SK-N-SH (cell line): Measurements from ENCODE around the gene PPP1R11. TPM values are rescaled to one million over a fixed set of nuclear protein-coding genes. Genes with fewer than 3 reads are reported as not detected.

ENCODE experiments used
- CTCF ChIA-PET: fragments of 300-600, 350-600 bp; formaldehyde crosslinking; extraction: SDS; loops from one replicate; lab custom pipeline; 2021; lab: Yijun Ruan, JAX
- POLR2A ChIA-PET: fragments of 350-600 bp; sonication (Branson Sonifier 250); formaldehyde crosslinking; extraction: SDS; loops from one replicate; lab custom pipeline; 2020; ENCODE audit warnings: antibody characterized with exemption, inconsistent platforms; lab: Yijun Ruan, JAX
- DNase-seq: peaks from one replicate; pipeline ENCODE4 v3.0.0; 2012
- H2AFZ ChIP-seq: fragments of 200-600 bp; sonication (generic); 2 replicates; pipeline ENCODE4 v1.8.1; 2016; ENCODE audit warnings: antibody characterized with exemption, mild to moderate bottlenecking, low read depth
- H3F3A ChIP-seq: fragments of 200-600 bp; sonication (generic); replicated peaks from 2 replicates; pipeline ENCODE3; 2016; ENCODE audit warnings: antibody characterized with exemption, mild to moderate bottlenecking; ENCODE audit not compliant: insufficient read depth
- H3K27ac ChIP-seq, 2 experiments: fragments of 200-500 bp in 1 of 2; fragments of 200-600 bp in 1 of 2; sonication (Bioruptor generic) in 1 of 2; sonication (generic), shearing (Covaris generic) in 1 of 2; 2 replicates each; pipeline versions ENCODE4 v1.5.1 to v1.6.1; 2014 to 2016; ENCODE audit warnings: low read depth in 2 of 2, inconsistent platforms in 1 of 2, low read length in 1 of 2, mild to moderate bottlenecking in 1 of 2, mixed read lengths in 1 of 2
- H3K27me3 ChIP-seq: fragments of 200-600 bp; sonication (generic), shearing (Covaris generic); 2 replicates; pipeline ENCODE4 v1.6.1; 2016; ENCODE audit warnings: mixed run types; ENCODE audit not compliant: insufficient read depth
- H3K36me3 ChIP-seq, 2 experiments: fragments of 200-500 bp in 1 of 2; fragments of 200-600 bp in 1 of 2; sonication (Bioruptor generic) in 1 of 2; sonication (generic) in 1 of 2; replicated peaks in 1 of 2; 2 replicates each; pipeline versions ENCODE3 to v1.5.1; 2014 to 2016; ENCODE audit warnings: low read length in 1 of 2, mild to moderate bottlenecking in 1 of 2; ENCODE audit not compliant: insufficient read depth in 2 of 2, control insufficient read depth in 1 of 2
- H3K4me1 ChIP-seq, 2 experiments: fragments of 200-500 bp in 1 of 2; fragments of 200-600 bp in 1 of 2; sonication (Bioruptor generic) in 1 of 2; sonication (generic), shearing (Covaris generic) in 1 of 2; 2 replicates each; pipeline versions ENCODE4 v1.5.1 to v1.6.1; 2014 to 2016; ENCODE audit warnings: low read depth in 1 of 2, low read length in 1 of 2, mixed run types in 1 of 2; ENCODE audit not compliant: insufficient read depth in 2 of 2, control insufficient read depth in 1 of 2
- H3K4me2 ChIP-seq: fragments of 200-600 bp; sonication (generic), shearing (Covaris generic); 2 replicates; pipeline ENCODE4 v1.6.1; 2017; ENCODE audit warnings: mixed run types
- H3K4me3 ChIP-seq, 2 experiments: fragments of 200-500 bp in 1 of 2; fragments of 200-600 bp in 1 of 2; sonication (Bioruptor generic) in 1 of 2; sonication (generic), shearing (Covaris generic) in 1 of 2; 2 replicates each; pipeline versions ENCODE4 v1.5.1 to v1.8.1; 2014 to 2016; ENCODE audit warnings: low read depth in 2 of 2, inconsistent platforms in 1 of 2, low read length in 1 of 2, mild to moderate bottlenecking in 1 of 2, mixed read lengths in 1 of 2, moderate library complexity in 1 of 2
- H3K79me2 ChIP-seq: fragments of 200-600 bp; sonication (generic); 2 replicates; pipeline ENCODE4 v1.8.1; 2017; ENCODE audit warnings: mild to moderate bottlenecking; ENCODE audit not compliant: insufficient read depth
- H3K9ac ChIP-seq: fragments of 200-600 bp; sonication (generic); 2 replicates; pipeline ENCODE4 v1.6.1; 2017; ENCODE audit warnings: mixed run types
- H3K9me2 ChIP-seq: fragments of 200-600 bp; sonication (generic); 2 replicates; pipeline ENCODE4 v1.6.1; 2017; ENCODE audit warnings: mixed run types
- H3K9me3 ChIP-seq: fragments of 200-600 bp; sonication (generic); 2 replicates; pipeline ENCODE4 v1.6.1; 2017; ENCODE audit warnings: mixed run types, mild to moderate bottlenecking, moderate library complexity
- H4K20me1 ChIP-seq: fragments of 200-600 bp; sonication (generic); 2 replicates; pipeline ENCODE4 v1.6.1; 2017; ENCODE audit warnings: mild to moderate bottlenecking, mixed run types; ENCODE audit not compliant: insufficient read depth
- CHD2 ChIP-seq: fragments of 150-350 bp; IDR thresholded peaks from 2 replicates; pipeline ENCODE4 v1.6.1; 2018; ENCODE audit warnings: low read length; ENCODE audit not compliant: partially characterized antibody
- EP300 ChIP-seq, 2 experiments: IDR thresholded peaks; 2 replicates each; pipeline versions ENCODE4 v1.4.0 to v1.6.1; 2012; ENCODE audit warnings: borderline replicate concordance in 1 of 2, low read depth in 1 of 2, low read length in 1 of 2
- EZH2phosphoT487 ChIP-seq: fragments of 200-600 bp; sonication (generic); IDR thresholded peaks from 2 replicates; pipeline ENCODE4 v1.6.1; 2017; ENCODE audit warnings: low read depth, mixed run types, mild to moderate bottlenecking, antibody characterized with exemption, moderate library complexity, borderline replicate concordance
- FOSL2 ChIP-seq: IDR thresholded peaks from 2 replicates; pipeline ENCODE4 v1.4.0; 2012; ENCODE audit warnings: low read depth, mild to moderate bottlenecking, moderate library complexity, borderline replicate concordance
- FOXJ3 ChIP-seq: sonication (generic); formaldehyde crosslinking; IDR thresholded peaks from 2 replicates; pipeline ENCODE4 v1.5.1; 2020; ENCODE audit warnings: mild to moderate bottlenecking, missing genetic modification reagents
- FOXM1 ChIP-seq: IDR thresholded peaks from 2 replicates; pipeline ENCODE4 v1.4.0; 2012; ENCODE audit warnings: low read depth, mild to moderate bottlenecking
- GABPA ChIP-seq: IDR thresholded peaks from 2 replicates; pipeline ENCODE4 v1.4.0; 2012; ENCODE audit warnings: low read depth, mild to moderate bottlenecking
- GATA2 ChIP-seq: sonication (generic); formaldehyde crosslinking; IDR thresholded peaks from 2 replicates; pipeline ENCODE4 v1.5.0; 2020; ENCODE audit warnings: mild to moderate bottlenecking, missing genetic modification reagents
- JUND ChIP-seq: IDR thresholded peaks from 2 replicates; pipeline ENCODE4 v1.4.0; 2012
- MEF2A ChIP-seq: IDR thresholded peaks from 2 replicates; pipeline ENCODE4 v1.4.0; 2012; ENCODE audit warnings: low read depth, borderline replicate concordance
- NFIC ChIP-seq: IDR thresholded peaks from 2 replicates; pipeline ENCODE4 v1.4.0; 2012; ENCODE audit warnings: borderline replicate concordance
- NRF1 ChIP-seq: IDR thresholded peaks from 2 replicates; pipeline ENCODE4 v1.6.1; 2012; ENCODE audit warnings: low read depth, mild to moderate bottlenecking, low read length
- RAD21 ChIP-seq: IDR thresholded peaks from 2 replicates; pipeline ENCODE4 v1.6.1; 2012; ENCODE audit warnings: mild to moderate bottlenecking, low read length
- RCOR1 ChIP-seq: fragments of 150-350 bp; IDR thresholded peaks from 2 replicates; pipeline ENCODE4 v1.6.1; 2017; ENCODE audit warnings: antibody characterized with exemption, low read length
- RXRA ChIP-seq: IDR thresholded peaks from 2 replicates; pipeline ENCODE4 v1.4.0; 2012; ENCODE audit warnings: low read depth, mild to moderate bottlenecking, borderline replicate concordance
- SMC3 ChIP-seq: IDR thresholded peaks from 2 replicates; pipeline ENCODE4 v1.6.1; 2012; ENCODE audit warnings: low read depth, low read length, improper control_type of control experiment
- TAF1 ChIP-seq: IDR thresholded peaks from 2 replicates; pipeline ENCODE4 v1.6.1; 2012; ENCODE audit warnings: low read depth, mild to moderate bottlenecking, low read length, moderate library complexity, borderline replicate concordance
- TCF12 ChIP-seq: IDR thresholded peaks from 2 replicates; pipeline ENCODE4 v1.4.0; 2012
- YY1 ChIP-seq: IDR thresholded peaks from 2 replicates; pipeline ENCODE4 v1.4.0; 2012; ENCODE audit warnings: low read depth, mild to moderate bottlenecking
- WGBS: methylation state at CpG from one replicate; pipeline ENCODE4 v1.1.6; 2017; ENCODE audit warnings: low lambda C conversion rate; 5-methylcytosine and 5-hydroxymethylcytosine counted together
- polyA plus RNA-seq, 3 experiments: library from polyadenylated mRNA; depleted of rRNA; stranded (reverse); fragments of >200 nt; gene quantifications; 2 replicates each; pipeline ENCODE4 v1.2.3, GENCODE V29; 2012
- TF ChIP-seq, protein P1 (sequence below): fragments of 200-600 bp; sonication (generic); IDR thresholded peaks from 2 replicates; pipeline ENCODE4 v1.6.1; 2017; ENCODE audit warnings: antibody characterized with exemption, mild to moderate bottlenecking, moderate library complexity
- TF ChIP-seq, protein P2 (sequence below): IDR thresholded peaks from 2 replicates; pipeline ENCODE4 v1.4.0; 2012; ENCODE audit warnings: low read depth
- TF ChIP-seq, protein P3 (sequence below): fragments of 150-350 bp; IDR thresholded peaks from 2 replicates; pipeline ENCODE4 v1.6.1; 2016; ENCODE audit warnings: mild to moderate bottlenecking, low read depth, low read length
- TF ChIP-seq, protein P4 (sequence below): IDR thresholded peaks from 2 replicates; pipeline ENCODE4 v1.4.0; 2012; ENCODE audit warnings: low read depth, borderline replicate concordance
- TF ChIP-seq, protein P5 (sequence below): IDR thresholded peaks from 2 replicates; pipeline ENCODE4 v1.6.1; 2012; ENCODE audit warnings: mild to moderate bottlenecking, low read depth, low read length, moderate library complexity

Gene PPP1R11, protein sequence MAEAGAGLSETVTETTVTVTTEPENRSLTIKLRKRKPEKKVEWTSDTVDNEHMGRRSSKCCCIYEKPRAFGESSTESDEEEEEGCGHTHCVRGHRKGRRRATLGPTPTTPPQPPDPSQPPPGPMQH
- 46.8 and 52.8 TPM in 2 replicates for polyA plus RNA-seq (2012; rRNA removed)
- polyA plus RNA-seq (2012; cell fraction: cytosol; rRNA removed), result 48.0 and 48.5 TPM in 2 replicates
- 26.3 and 37.4 TPM in 2 replicates for polyA plus RNA-seq (2012; cell fraction: nucleus; rRNA removed)

DNA sequence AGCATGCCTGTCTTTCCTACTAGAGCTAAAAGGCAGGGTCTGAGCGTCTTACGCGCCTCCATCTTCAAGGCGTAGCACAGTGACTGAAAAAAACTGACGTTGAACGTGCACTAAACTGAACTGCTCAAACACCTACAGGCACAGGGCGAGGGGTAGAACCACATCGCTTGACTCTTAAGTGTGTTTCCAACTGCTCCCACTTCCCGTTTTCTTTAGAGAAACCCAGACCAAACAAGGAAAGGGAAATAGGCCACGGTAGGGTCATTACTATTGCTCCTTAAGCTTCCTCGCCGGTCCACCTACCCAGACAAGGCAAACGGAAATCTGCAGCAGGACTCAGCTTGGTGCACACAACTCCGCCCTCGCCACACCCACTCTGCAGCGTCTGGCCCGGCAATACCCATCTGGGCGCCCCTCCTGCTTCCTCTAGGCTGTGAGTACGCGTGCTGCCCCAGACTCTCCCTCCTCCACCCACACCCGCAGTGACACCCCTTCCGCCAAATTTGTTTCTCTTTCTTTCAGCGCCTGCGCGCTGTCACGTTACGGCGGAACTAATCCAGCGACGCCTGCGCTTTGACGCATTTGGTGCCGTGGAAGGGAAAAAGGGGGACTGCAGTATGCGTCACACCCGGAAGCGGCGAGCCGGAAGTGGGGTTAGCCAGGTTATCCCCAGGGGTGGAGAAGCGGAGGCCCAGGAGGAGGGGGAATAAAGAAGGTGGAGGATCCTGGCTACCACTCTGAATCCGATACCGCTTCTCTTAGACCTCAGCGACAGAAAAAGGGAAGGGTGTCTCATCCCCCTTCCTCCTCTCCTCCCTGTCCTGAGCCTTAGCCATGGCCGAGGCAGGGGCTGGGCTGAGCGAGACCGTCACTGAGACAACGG lies at the start of gene PPP1R11:
PPP1R11 (plus strand) TSS at position 622 of the 883 bp plus-strand sequence; CDS start at position 835, 213 bp downstream.
- peak; percentile 91 for DNase-seq
- Histone ChIP-seq H3K27ac (peak within 1 kb of the TSS; percentile 84 to 97), H3K27me3 (no peaks in the 10 kb centered on the region), H4K20me1 (no peaks in the 10 kb centered on the region), H3K4me1 (peaks cover 0 to 19% of the 10 kb centered on the region in 2 experiments; a peak in 2 of 4 replicates), H3K9ac (peak within 1 kb of the TSS; percentile 69), H2AFZ (peak within 1 kb of the TSS; percentile 90), H3K9me2 (no peaks in the 10 kb centered on the region), H3F3A (peaks cover 6% of the 10 kb centered on the region), H3K4me3 (peak within 1 kb of the TSS; percentile 74 to 80), H3K9me3 (no peaks in the 10 kb centered on the region), H3K79me2 (peaks cover 33% of the 10 kb centered on the region), H3K4me2 (peak within 1 kb of the TSS; percentile 86), H3K36me3 (peaks cover 11 to 36% of the 10 kb centered on the region in 2 experiments)
- WGBS, result under 1% methylated on average over 45 of the region's 46 CpGs
- ChIA-PET POLR2A (interaction anchor here (1.0 to 1.3 kb wide), 4 partner anchors 8 to 36 kb away, joined by 3 to 6 read pairs (median 4); no protein-coding TSS in a partner anchor), CTCF (interaction anchor here (1.6 kb wide), 1 partner anchor 64 kb away, joined by 6 read pairs; no protein-coding TSS in a partner anchor)
- TF ChIP-seq JUND (peak; percentile 37), FOXM1 (no peak), RXRA (no peak), EZH2phosphoT487 (no peak), GATA2 (CRISPR knock-in tag) (no peak), NFIC (no peak; the same call in 1 of the 2 replicates), EP300 (IDR thresholded peaks at IDR 0.05; ENCODE audit: borderline replicate concordance in 1 of 2, low read depth in 1 of 2, low read length in 1 of 2) (no peak), FOSL2 (peak; percentile 58; the same call in 1 of the 2 replicates), TAF1 (peak; percentile 86), RAD21 (no peak), RCOR1 (no peak), YY1 (0 out of 2 replicates have a peak, but pooled peaks have one; percentile 52), CHD2 (peak; percentile 26), MEF2A (no peak), GABPA (peak; percentile 96), TCF12 (peak; percentile 45; the same call in 1 of the 2 replicates), FOXJ3 (CRISPR knock-in tag) (no peak), NRF1 (peak; percentile 94), SMC3 (0 out of 2 replicates have a peak, but pooled peaks have one; percentile 6)
- TF ChIP-seq, protein P1, sequence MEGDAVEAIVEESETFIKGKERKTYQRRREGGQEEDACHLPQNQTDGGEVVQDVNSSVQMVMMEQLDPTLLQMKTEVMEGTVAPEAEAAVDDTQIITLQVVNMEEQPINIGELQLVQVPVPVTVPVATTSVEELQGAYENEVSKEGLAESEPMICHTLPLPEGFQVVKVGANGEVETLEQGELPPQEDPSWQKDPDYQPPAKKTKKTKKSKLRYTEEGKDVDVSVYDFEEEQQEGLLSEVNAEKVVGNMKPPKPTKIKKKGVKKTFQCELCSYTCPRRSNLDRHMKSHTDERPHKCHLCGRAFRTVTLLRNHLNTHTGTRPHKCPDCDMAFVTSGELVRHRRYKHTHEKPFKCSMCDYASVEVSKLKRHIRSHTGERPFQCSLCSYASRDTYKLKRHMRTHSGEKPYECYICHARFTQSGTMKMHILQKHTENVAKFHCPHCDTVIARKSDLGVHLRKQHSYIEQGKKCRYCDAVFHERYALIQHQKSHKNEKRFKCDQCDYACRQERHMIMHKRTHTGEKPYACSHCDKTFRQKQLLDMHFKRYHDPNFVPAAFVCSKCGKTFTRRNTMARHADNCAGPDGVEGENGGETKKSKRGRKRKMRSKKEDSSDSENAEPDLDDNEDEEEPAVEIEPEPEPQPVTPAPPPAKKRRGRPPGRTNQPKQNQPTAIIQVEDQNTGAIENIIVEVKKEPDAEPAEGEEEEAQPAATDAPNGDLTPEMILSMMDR, result no peak
- TF ChIP-seq, protein P2, sequence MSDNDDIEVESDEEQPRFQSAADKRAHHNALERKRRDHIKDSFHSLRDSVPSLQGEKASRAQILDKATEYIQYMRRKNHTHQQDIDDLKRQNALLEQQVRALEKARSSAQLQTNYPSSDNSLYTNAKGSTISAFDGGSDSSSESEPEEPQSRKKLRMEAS, result peak; percentile 91
- TF ChIP-seq, protein P3, sequence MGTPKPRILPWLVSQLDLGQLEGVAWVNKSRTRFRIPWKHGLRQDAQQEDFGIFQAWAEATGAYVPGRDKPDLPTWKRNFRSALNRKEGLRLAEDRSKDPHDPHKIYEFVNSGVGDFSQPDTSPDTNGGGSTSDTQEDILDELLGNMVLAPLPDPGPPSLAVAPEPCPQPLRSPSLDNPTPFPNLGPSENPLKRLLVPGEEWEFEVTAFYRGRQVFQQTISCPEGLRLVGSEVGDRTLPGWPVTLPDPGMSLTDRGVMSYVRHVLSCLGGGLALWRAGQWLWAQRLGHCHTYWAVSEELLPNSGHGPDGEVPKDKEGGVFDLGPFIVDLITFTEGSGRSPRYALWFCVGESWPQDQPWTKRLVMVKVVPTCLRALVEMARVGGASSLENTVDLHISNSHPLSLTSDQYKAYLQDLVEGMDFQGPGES, result no peak
- TF ChIP-seq, protein P4, sequence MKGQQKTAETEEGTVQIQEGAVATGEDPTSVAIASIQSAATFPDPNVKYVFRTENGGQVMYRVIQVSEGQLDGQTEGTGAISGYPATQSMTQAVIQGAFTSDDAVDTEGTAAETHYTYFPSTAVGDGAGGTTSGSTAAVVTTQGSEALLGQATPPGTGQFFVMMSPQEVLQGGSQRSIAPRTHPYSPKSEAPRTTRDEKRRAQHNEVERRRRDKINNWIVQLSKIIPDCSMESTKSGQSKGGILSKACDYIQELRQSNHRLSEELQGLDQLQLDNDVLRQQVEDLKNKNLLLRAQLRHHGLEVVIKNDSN, result no peak
- TF ChIP-seq, protein P5, sequence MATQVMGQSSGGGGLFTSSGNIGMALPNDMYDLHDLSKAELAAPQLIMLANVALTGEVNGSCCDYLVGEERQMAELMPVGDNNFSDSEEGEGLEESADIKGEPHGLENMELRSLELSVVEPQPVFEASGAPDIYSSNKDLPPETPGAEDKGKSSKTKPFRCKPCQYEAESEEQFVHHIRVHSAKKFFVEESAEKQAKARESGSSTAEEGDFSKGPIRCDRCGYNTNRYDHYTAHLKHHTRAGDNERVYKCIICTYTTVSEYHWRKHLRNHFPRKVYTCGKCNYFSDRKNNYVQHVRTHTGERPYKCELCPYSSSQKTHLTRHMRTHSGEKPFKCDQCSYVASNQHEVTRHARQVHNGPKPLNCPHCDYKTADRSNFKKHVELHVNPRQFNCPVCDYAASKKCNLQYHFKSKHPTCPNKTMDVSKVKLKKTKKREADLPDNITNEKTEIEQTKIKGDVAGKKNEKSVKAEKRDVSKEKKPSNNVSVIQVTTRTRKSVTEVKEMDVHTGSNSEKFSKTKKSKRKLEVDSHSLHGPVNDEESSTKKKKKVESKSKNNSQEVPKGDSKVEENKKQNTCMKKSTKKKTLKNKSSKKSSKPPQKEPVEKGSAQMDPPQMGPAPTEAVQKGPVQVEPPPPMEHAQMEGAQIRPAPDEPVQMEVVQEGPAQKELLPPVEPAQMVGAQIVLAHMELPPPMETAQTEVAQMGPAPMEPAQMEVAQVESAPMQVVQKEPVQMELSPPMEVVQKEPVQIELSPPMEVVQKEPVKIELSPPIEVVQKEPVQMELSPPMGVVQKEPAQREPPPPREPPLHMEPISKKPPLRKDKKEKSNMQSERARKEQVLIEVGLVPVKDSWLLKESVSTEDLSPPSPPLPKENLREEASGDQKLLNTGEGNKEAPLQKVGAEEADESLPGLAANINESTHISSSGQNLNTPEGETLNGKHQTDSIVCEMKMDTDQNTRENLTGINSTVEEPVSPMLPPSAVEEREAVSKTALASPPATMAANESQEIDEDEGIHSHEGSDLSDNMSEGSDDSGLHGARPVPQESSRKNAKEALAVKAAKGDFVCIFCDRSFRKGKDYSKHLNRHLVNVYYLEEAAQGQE, result peak; percentile 30; the same call in 1 of the 2 replicates
